Lung (tissue), 12 donors: Measurements from ENCODE around the gene HSD11B1L. TPM values are rescaled to one million over a fixed set of nuclear protein-coding genes. Genes with fewer than 3 reads are reported as not detected.

ENCODE experiments used
- ATAC-seq: fragments of 200-7000 bp; cut with Tn5 transposase; one replicate; pipeline ENCODE4 v1.9.1; 2020; ENCODE audit warnings: moderate number of reproducible peaks; ENCODE audit not compliant: insufficient read depth, low FRiP score
- DNase-seq, 3 donors: peaks; one replicate each; pipeline ENCODE4 v3.0.0-alpha.2; 2013 to 2017
- H3K27ac ChIP-seq, 2 donors: one replicate each; pipeline ENCODE4 v1.5.1; 2013; ENCODE audit warnings: mild to moderate bottlenecking in 2 of 2, moderate library complexity in 2 of 2, control low read depth in 1 of 2, inconsistent platforms in 1 of 2, low read depth in 1 of 2, low read length in 1 of 2
- H3K27me3 ChIP-seq, 3 donors: one replicate each; pipeline ENCODE4 v1.5.1; 2013; ENCODE audit warnings: low read length in 2 of 3; ENCODE audit not compliant: control insufficient read depth in 3 of 3, insufficient read depth in 3 of 3
- H3K36me3 ChIP-seq, 4 donors: one replicate each; pipeline ENCODE4 v1.5.1; 2013; ENCODE audit warnings: low read length in 4 of 4, mild to moderate bottlenecking in 1 of 4, moderate library complexity in 1 of 4; ENCODE audit not compliant: control insufficient read depth in 4 of 4, insufficient read depth in 4 of 4
- H3K4me1 ChIP-seq, 5 donors: one replicate each; pipeline ENCODE4 v1.5.1; 2013; ENCODE audit warnings: low read length in 5 of 5, mild to moderate bottlenecking in 2 of 5, moderate library complexity in 1 of 5; ENCODE audit not compliant: control insufficient read depth in 5 of 5, insufficient read depth in 5 of 5
- H3K4me3 ChIP-seq: one replicate; pipeline ENCODE4 v1.5.1; 2013; ENCODE audit warnings: mild to moderate bottlenecking, control low read depth, moderate library complexity
- H3K9ac ChIP-seq, 2 donors: one replicate each; pipeline ENCODE4 v1.5.1; 2013; ENCODE audit warnings: low read length in 2 of 2, control low read depth in 1 of 2; ENCODE audit not compliant: insufficient read depth in 1 of 2
- H3K9me3 ChIP-seq, 4 donors: one replicate each; pipeline ENCODE4 v1.5.1; 2013; ENCODE audit warnings: low read length in 3 of 4, mild to moderate bottlenecking in 1 of 4, moderate library complexity in 1 of 4; ENCODE audit not compliant: control insufficient read depth in 4 of 4, insufficient read depth in 3 of 4
- WGBS, 2 donors: extraction: QIAGEN DNeasy Blood & Tissue Kit; methylation state at CpG; one replicate each; pipeline ENCODE4 v1.1.7; 2013; 5-methylcytosine and 5-hydroxymethylcytosine counted together
- polyA plus RNA-seq, 2 donors: library from polyadenylated mRNA; stranded (reverse); fragments of 200-250 nt; gene quantifications; one replicate each; pipeline ENCODE4 v1.2.1, GENCODE V29; 2013
- total RNA-seq, 2 donors: library from RNA; depleted of rRNA in 1 of 2; stranded (reverse); fragments of >200 nt in 1 of 2; gene quantifications; one replicate each; pipeline ENCODE4 v1.2.1, GENCODE V29; 2014 to 2021
- TF ChIP-seq, protein P1 (sequence below): IDR thresholded peaks from 2 replicates; pipeline ENCODE4 v1.5.1; 2012; ENCODE audit warnings: mild to moderate bottlenecking; ENCODE audit errors: control extremely low read depth, extremely low read depth
- donor health status: control.
- donor health status: control.
- donor health status: Bipolar disorder and iron deficiency.
- donor health status: healthy.
- donor health status: DM: yes; HTN: yes; CAD: no.

HSD11B1L gene
- total and polyA plus RNA-seq, 4 donors: 7.5 to 12.2 (median 9.2) TPM

DNA sequence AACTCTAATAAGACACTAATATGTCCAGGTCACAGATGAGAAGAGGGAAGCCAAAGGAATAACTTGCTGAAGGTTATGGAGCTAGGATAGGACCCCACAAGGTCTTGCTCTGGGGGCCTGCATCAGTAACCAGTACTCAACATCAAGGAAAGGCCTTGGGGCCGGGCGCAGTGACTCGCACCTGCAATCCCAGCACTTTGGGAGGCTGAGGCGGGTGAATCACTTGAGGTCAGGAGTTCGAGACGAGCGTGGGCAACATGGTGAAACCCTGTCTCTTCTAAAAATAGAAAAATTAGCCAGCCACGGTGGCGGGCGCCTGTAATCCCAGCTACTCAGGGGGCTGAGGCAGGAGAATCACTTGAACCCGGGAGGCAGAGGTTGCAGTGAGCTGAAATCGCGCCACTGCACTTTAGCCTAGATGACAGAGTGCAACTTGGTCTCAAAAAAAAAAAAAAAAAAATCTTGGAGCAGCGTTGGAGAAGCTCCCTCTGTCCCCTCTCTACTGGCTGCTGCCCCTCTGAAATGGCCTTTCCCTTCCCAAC lies 37.3 kb downstream of the HSD11B1L start:
- 74 to 84% methylated on average over 14 of the region's 14 CpGs for WGBS, 2 donors
- peaks cover 0 to 10% (median 2%) of the 10 kb centered on the region in 4 donors for H3K36me3 ChIP-seq
- H3K4me3 ChIP-seq: no peak overlapping the region
- H3K4me1 ChIP-seq: peaks cover 0 to 12% (median 8%) of the 10 kb centered on the region in 5 donors
- TF ChIP-seq, protein P1, sequence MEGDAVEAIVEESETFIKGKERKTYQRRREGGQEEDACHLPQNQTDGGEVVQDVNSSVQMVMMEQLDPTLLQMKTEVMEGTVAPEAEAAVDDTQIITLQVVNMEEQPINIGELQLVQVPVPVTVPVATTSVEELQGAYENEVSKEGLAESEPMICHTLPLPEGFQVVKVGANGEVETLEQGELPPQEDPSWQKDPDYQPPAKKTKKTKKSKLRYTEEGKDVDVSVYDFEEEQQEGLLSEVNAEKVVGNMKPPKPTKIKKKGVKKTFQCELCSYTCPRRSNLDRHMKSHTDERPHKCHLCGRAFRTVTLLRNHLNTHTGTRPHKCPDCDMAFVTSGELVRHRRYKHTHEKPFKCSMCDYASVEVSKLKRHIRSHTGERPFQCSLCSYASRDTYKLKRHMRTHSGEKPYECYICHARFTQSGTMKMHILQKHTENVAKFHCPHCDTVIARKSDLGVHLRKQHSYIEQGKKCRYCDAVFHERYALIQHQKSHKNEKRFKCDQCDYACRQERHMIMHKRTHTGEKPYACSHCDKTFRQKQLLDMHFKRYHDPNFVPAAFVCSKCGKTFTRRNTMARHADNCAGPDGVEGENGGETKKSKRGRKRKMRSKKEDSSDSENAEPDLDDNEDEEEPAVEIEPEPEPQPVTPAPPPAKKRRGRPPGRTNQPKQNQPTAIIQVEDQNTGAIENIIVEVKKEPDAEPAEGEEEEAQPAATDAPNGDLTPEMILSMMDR: no peak
- no peak overlapping the region for H3K9ac ChIP-seq
- no peaks in the 10 kb centered on the region for H3K9me3 ChIP-seq
- peak overlapping the region in 1 of 2 donors; percentile 97 for H3K27ac ChIP-seq
- DNase-seq (no peak), ATAC-seq (no peak)
- no peaks in the 10 kb centered on the region for H3K27me3 ChIP-seq

DNA sequence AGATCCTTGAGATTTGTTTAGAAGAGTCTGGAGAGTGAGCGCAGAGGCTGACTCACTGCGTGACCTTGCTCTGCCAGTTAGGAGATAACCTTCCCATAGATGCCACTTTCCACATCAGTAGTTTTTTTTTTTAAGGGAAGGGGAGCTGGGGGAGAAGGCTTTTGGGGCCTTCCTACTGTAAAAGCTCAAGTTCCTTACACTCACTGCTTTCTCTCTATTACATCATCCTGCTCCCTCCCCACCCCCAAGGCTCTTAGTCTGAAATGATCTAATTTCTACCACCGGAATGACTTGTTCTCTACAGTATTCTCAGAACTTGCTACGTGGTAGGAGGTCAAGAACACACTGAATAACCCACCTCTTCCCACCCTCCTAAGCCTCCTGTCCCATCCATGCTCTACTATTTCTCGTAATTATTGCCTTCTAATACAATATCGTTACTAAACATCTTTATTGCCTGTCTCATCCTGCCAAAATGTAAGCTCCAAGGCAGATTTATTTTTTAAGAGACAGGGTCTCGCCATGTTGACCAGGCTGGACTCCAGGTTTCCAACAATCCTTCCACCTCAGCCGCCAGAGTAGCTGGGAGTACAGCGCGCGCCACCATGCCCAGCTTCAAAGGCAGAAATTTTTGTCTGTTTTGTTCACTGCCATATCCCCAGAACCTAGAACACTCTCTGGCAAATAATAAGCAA lies 37.9 kb downstream of the HSD11B1L start:
- Histone ChIP-seq H3K27me3 (no peaks in the 10 kb centered on the region), H3K27ac (peak overlapping the region; percentile 96 to 97), H3K36me3 (peaks cover 0 to 4% (median 2%) of the 10 kb centered on the region in 4 donors), H3K4me1 (peaks cover 0 to 12% (median 8%) of the 10 kb centered on the region in 5 donors), H3K9ac (peak overlapping the region; percentile 80 to 94), H3K9me3 (no peaks in the 10 kb centered on the region), H3K4me3 (peak overlapping the region; percentile 28)
- 28 to 40% methylated on average over 11 of the region's 11 CpGs for whole genome bisulfite sequencing, 2 donors
- TF ChIP-seq, protein P1: no peak
- DNase-seq (no peak), ATAC-seq (no peak)

- ATAC-seq: no peak
Measured at GRCh38 chr19:5719274-5719960, 38.6 kb downstream of the HSD11B1L start.

More at GRCh38 chr19:5719274-5719960, 38.6 kb downstream of the HSD11B1L start:
- 0% methylated on average over 34 to 58 of the region's 58 CpGs for WGBS, 2 donors
- TF ChIP-seq, protein P1: no peak
- no peaks in the 10 kb centered on the region for H3K36me3 ChIP-seq
- H3K27ac ChIP-seq: peak overlapping the region; percentile 96 to 97
- peak overlapping the region; percentile 96 for H3K4me3 ChIP-seq
- H3K9me3 ChIP-seq: no peaks in the 10 kb centered on the region
- H3K9ac ChIP-seq: peak overlapping the region; percentile 80 to 94
- peaks cover 0 to 12% (median 8%) of the 10 kb centered on the region in 5 donors for H3K4me1 ChIP-seq
- H3K27me3 ChIP-seq: no peaks in the 10 kb centered on the region
- DNase-seq: peak in 1 of 3 donors; percentile 14
